NK-92 (cell line): ENCODE data around the gene RBM10.

Experiments
- DNase-seq: peaks from one replicate; lab custom pipeline; 2025; ENCODE audit not compliant: unreplicated experiment; lab: John Stamatoyannopoulos, UW

Gene RBM10

DNA sequence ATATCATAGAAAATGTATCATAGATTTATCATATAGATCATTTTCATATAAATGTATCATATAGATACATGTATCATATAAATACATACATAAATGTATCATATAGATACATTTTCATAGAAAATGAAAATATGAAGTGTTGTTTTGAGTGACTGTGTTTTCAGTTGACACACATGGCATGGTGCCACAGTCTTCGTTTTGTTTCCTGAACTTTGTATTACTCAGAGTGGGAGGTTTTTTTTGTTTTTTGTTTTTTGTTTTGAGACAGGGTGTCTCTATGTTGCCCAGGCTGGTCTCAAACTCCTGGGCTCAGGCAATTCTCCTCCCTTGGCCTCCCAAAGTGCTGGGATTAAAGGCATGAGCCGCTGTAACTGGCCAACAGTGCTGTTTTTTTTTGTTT lies 3.9 kb downstream of the RBM10 start:
- no peak for DNase-seq

DNA sequence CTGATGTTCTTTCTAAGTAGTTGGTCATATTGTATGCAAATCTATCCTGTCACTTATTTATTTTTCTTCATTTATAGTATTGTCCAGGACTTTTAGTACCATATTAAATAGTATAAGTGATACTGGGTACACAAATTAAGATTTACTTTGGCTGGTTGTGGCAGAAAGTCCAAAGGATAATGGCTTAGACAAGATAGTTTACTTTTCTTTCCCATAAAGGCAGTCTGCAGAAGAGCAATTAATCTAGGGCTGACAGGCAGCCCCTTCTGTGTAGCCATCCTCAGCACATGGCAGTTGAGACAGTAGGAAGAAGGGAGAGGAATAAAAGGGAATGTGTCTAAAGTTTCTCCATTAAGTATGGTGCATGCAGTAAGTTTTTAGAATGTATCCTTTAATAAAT lies 6.4 kb downstream of the RBM10 start:
- no peak for DNase-seq

DNA sequence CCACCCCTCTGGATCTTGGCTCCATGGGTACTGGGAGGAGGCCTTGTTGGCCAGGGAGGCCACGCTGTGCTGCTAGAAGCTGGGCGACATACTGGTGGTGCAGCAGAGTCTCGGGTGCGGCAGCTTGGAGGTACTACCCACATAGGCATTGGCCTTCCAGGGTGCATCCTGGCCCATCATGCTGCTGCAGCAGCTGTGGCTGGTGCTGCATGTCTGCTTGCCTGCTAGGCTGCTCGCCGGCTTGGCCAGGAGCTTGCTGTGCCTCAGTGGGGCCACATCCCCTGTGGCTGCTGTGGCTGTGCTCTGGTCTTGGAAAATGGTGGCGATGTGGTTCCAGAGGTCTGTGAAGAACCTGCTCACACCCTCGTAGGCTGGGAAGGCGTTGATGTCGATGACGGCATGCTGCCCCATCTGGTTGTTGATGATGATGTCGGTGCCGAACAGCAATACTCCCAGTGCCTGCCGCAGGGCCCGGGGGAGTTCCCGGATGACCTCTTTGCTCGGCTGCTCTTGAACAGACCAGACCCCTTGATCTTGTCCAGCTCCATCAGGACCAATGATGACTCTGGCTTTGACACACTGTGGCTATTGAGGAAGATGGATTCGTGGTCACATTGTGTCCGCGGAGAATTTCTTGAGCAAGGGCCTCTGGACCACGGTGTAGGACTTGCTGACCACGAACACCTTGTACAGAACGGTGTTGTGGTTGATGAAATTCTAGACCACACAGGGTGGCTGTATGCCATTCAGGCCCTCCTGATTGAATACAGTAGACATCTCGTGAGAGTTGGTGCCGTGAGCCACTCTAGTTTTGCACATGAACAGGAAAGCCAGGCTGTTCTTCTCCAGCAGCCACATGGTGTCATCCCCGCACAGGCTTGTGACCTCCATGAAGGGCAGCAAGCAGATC lies 11.8 kb downstream of the RBM10 start:
- no peak for DNase-seq

DNA sequence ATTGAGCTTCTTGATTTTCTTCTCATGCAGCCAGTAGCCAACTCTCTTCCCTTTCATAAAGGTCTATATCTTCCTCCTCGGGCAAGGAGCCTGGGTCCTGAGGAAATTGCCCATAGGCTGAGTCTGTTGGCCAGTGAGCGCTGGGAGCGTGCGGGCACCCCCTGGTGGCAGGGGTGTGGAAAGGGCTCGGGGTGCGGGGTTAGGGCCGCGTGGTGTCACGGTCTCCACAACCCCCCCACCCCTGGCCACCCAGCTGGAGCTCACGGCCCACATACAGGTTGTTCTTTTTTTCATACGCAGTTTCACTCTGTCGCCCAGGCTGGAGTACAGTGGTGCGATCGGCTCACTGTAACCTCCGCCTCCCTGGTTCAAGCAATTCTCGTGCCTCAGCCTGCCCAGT lies 13.1 kb downstream of the RBM10 start:
- DNase-seq = no peak

DNA sequence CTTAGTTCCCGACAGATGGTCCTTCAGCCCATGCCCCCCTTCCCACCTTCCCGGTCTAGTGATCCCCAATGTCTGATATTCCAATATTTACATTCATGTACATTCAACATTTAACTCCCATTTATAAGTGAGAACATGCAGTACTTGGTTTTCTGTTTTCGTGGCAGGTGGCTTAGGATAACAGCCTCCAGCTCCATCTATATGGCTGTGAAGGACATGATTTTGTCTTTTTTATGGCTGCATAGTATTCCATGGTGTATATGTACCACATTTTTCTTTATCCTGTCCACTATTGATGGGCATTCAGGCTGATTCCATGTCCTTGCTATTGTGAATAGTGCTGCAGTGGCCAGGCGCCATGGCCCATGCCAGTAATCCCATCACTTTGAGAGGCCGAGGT lies 13.8 kb downstream of the RBM10 start:
- DNase-seq = no peak

DNA sequence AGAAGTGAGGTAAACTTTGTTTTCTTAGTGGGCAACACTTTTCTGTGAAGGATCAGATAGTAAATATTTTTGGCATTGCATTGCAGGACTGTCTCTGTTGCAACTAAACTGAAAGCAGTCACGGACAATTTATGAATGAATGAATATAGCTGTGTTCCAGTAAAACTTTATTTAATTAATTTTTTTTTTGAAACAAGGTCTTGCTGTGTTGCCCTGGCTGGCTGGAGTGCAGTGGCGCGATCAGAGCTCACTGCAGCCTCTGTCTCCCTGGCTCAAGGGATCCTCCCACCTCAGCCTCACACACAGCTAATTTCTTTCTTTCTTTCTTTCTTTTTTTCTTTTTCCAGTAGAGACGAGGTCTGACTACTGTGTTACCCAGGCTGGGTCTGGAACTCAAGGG lies 15.8 kb downstream of the RBM10 start:
- DNase-seq = no peak

DNA sequence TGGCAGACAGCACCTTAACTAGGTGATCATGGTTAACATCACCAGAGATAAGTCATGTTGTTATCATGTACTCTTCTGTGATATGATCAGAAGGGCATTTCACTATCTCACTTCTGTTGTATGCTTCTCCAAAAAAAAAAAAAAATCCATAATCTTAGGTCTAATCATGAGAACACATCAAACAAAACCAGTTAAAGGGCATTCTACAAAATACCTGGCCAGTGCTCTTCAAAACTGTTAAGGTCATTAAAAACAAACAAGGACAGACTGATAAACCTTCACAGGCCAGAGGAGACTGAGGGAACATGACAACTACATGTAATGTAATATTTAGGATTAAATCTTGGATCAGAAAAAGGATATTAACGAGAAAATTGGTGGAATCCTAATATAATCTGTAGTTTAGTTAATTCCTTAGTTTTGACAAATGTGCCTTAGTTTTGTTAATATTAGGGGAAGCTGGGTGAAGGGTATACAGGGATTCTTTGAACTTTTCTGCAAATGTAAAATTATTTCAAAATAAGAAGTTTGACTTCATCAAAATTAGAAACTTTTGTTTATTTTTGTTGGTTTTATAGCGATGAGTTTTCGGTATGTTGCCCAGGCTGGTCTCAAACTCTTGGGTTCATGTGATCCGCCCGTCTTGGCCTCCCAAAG lies 18.0 kb downstream of the RBM10 start:
- DNase-seq = no peak

DNA sequence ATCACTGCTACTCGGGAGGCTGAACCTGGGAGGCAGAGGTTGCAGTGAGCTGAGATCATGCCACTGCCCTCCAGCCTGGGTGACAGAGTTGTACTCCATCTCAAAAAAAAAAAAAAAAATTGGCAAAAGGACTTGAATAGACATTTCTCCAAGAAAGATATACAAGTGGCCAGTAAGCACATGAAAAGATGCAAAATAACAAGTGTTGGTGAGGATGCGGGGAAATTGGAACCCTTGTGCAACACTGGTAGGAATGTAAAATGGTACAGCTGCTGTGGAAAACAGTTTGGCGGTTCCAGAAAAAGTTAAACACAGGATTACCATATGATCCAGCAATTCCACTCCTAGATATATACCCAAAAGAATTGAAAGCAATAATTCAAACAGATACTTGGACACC lies 19.4 kb downstream of the RBM10 start:
- DNase-seq = no peak

DNA sequence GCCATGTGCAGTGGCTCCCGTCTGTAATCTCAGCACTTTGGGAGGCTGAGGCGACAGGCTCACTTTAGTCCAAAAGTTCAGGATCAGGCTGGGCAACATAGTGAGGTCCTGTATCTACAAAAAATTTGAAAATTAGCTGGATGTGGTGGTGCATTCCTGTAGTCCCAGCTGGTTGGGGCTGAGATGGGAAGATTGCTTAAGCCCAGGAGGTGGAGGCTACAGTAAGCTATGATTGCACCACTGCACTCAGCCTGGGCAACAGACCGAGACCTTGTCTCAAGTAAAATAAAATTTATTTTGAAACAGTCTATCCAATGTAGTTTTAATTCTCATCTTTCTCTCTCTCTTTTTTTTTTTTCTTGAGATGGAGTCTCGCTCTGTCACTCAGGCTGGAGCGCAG lies 21.1 kb downstream of the RBM10 start:
- no peak for DNase-seq

DNA sequence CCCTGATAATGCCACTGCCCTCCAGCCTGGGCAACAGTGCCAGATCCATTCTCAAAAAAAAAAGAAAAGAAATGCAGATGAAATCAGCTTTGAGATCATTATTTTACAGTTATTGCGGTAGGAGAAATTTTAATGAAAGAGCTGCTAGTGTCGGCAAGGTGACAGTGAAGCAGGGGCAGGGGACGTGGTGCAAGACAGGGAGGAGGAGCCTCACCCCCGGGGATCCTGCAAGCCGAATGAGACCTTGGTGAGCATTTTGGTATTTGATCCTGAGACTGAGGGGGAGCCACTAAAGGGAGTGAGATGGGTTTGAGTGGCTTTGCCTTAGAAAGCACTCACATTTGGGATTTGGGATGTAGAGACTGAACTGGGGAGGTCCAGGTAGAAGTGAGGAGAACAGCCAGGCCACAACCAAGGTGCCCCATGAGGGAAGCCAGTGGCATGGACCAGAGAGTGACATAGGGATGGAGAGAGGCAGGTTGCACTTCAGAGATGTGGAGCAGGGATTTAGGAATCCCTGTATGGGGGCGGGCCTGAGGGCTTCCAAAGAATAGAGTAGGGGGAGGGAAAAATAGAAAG lies 23.6 kb downstream of the RBM10 start:
- no peak for DNase-seq

DNA sequence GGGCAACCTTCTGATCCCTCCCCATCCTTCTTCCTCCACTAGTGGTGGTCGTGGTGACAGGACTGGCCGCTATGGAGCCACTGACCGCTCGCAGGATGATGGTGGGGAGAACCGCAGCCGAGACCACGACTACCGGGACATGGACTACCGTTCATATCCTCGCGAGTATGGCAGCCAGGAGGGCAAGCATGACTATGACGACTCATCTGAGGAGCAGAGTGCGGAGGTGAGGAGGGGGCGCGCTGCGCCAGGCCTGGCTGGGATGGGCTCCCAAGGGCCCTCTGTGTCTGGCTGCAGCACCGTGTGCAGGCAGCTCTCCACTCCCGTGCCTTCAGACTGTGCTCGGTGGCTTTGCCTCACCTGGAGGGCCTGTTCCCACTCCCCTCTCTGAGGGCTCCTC lies 24.3 kb downstream of the RBM10 start:
- DNase-seq = no peak

DNA sequence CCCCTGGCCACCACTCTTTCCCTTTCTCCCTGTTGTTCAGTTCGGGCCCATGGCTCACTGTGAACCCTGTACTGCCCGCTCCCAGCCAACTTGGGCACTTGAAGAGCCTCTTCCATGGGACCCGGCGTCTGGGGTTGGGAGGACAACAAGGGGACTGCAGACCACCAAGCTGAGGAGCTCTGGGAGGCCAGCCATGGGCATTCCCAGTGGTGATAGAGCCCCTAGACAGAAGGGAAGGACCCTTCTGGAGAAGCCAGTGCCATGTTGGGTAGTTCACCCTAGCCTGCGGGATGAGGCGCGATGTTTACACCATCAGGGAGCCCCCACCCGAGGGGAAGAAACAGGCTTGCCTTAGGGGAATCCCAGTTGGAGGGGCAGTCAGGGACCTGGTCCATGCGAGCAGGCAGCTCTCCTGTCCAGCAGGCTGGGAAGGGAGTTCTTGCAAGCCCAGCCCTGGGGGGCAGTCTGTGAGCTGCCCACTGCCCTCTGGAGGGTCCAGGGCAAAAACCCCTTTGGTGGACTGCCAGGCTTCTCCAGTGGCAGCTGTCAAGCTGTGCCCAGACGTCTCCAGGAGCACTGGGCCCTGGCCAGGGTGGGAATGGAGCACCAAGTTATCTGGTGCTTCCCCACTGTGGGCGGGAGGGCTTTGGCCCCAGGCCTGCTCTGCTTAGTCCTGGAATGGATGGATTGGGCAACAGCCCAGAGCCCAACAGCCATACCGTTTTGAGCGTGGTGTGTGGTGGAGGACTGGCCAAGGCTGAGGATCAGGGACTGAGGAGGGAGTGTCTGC lies 24.9 kb downstream of the RBM10 start:
- no peak for DNase-seq

DNA sequence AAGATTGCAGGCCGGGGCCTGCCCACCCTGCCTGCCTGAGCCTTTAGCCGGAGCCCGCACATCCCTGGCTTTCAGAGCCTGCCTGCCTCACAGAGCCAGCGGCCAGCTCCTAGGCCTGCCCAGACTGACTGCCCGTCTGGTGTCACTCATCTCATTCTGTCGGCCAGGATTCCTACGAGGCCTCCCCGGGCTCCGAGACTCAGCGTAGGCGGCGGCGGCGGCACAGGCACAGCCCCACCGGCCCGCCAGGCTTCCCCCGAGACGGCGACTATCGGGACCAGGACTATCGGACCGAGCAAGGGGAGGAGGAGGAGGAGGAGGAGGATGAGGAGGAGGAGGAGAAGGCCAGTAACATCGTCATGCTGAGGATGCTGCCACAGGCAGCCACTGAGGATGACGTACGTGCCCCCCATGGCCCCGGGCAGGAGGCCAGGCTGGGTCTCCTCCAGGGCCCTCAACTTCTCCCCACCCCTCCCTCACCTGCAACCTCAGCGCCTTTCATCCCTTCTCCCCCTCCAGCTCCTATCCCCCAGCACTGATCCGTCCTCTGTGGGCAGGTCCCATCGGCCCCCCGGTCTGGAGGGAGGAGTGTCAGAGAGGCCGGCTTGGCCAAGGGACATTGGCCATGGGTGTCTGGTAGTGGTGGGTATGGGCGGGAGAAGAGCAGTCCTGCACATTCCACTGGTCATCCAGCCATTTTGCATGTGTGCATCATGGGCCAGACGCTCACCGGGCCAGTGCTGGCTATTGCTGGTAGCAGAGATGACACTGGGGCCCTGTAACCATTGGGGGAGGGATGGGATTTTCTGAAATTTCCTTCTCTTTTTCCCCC lies 26.1 kb downstream of the RBM10 start:
- DNase-seq = no peak

DNA sequence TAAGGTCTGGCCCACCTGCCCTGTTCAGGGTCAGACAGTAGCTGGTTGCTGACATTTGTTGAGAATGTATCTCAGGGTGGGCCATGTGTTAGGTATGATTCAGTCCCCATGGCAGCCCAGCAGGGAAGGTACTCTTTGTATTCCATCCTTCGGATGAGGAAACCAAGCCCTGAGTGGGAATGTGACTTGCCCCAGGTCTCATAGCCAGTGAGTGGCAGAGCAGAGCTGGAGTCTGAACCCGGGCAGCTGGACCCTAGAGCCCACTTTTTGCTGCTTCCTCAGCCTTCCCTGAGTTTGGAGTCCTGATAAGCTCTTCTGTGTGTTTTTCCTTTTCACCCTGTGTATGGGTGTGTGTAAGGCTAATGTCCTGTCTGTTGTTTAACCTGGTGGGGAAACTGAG lies 27.0 kb downstream of the RBM10 start:
- no peak for DNase-seq

DNA sequence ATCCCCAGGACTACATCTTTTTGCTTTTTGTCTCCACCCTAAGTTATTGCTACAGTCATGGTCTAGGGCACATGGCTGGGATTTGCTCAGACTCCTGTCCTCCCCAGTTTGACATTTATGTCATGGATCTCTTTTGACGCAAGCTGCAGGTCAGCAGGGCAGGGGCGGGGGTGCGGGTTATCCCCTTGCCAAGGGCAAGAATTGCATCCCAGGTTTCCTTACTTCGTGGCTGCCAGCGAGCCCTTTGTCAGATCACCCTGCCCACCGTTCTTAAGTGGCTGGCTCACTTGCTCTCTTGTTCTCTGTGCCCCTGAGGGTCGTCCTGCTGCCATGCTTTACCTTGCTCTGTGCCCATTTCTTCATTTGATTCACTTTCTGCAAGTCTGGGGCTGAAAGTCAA lies 27.5 kb downstream of the RBM10 start:
- DNase-seq = no peak

DNA sequence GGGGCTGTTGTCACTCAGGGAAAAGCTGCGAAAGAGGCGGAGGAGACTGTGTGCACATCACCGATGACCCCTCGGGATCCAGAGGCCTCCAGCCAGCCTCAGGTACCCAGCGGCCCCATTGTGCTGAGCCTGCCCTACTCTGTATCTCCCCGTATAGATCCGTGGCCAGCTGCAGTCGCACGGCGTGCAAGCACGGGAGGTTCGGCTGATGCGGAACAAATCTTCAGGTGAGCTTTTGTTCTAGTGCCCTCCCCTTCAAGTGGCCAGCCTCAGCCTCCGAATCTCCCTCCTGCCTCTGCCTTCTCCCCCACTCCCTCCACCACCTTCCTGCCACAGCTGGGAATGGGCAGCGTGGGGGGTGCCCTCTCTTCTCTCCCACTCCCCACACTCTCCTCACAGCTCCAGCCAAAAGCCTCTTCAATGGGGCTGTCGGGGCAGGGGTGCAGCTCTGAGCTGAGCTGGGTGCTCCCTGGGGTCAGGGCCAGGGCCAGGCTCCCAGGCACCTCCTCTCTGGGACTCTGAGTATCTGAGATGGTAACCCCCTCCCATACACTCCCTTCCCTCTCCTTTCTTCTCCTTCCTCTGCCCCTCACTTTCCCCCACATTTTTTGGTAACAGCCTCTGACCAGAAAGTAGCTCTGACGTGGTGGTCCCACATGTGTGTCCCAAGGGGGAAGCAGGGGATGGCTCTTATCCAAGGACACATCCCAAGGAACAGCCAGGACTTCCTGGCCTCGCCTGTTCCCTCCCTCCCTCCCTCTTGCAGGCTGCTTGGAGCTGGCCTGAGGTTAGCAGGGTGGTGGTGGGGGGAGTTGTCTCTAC lies 28.2 kb downstream of the RBM10 start:
- no peak for DNase-seq

DNA sequence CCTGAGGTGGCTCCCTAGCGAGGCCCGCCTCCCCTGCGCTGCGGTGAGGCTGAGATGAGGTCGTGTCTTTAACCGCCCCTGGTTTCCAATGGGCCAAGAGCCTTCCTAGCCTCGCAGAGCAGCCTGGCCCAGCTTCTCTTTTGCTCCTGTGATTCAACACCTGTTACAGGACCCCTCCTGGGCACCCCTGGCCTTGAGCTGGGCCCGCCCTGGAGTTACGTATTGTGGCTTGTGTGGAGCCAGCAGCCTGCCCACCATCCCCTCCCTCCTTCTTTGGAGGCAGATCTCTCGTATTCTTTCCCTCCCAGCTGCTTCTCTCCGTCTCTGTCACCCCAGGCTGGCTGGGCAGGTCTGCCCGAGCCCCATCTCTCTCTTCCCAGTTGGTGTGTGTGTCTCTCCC lies 29.4 kb downstream of the RBM10 start:
- DNase-seq = no peak

DNA sequence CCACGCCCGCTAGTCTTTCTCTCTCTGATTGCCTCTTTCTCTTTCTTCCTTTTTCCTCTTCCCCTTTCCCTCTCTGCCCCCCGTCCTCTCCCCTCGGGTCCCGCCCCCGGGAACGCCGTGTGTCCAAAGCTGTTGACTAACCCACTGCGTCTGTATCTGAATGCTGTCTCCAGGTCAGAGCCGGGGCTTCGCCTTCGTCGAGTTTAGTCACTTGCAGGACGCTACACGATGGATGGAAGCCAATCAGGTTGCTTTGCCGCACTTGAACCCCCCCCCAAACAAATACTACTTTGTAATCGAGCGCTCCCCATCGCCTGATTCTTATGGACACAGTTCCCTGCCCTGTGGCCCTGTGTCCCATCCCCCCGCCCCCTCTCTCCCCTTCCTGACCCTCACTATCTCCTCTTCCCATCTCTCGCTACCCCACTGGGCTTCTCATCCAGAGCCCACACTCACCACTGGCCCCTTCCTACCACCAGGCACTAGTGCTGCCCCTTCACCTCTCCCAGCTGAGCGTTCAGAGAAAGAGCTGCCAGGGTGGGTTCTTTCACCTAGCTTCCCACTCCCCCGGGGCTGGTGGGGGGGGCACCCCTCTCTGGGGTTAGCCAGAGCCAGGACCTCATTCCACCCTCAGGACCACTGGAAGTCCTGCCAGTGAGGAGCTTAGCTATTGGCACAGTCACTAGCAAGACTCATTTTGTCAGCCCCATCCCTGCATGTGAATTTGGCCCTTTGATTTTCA lies 30.0 kb downstream of the RBM10 start:
- DNase-seq = no peak

DNA sequence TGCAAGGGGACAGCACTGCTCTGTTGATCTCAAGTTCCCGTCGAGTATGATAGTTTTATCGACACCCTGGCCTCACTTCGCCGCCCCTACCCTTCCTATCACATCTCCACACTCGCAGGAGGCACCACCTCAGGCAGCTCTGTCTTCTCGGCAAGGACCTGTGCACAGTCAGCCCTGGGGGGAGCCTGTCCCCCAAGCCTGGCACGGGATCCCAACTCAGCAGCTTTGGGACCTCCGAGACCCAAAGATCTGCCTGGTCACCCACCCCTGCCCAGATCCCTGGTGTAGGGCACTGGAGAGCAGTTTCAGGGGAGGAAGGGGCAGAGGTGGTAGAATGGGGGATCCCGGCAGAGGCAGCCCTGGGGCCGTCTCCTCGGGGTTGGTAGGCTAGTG lies 30.6 kb downstream of the RBM10 start:
- DNase-seq = no peak
